WERI-Rb-1 (cell line): ENCODE results near the gene GALNT11.
A peak's percentile ranks its signal among the peaks of the same experiment; 100 is the strongest.

ENCODE experiments used
- DNase-seq: peaks from one replicate; pipeline ENCODE4 v3.0.0-alpha.2; 2020
- H3K27ac ChIP-seq: fragments of 250-450 bp; sonication (Bioruptor Pico); 2 replicates; pipeline ENCODE4 v1.5.1; 2020; ENCODE audit warnings: mild to moderate bottlenecking, moderate library complexity
- H3K27me3 ChIP-seq: fragments of 250-450 bp; sonication (Bioruptor Pico); 2 replicates; pipeline ENCODE4 v1.5.1; 2021; ENCODE audit warnings: mild to moderate bottlenecking, low read depth, moderate library complexity; ENCODE audit not compliant: insufficient read depth, severe bottlenecking
- H3K36me3 ChIP-seq: fragments of 250-450 bp; sonication (Bioruptor Pico); 2 replicates; pipeline ENCODE4 v1.5.1; 2020; ENCODE audit warnings: mild to moderate bottlenecking, moderate library complexity
- H3K4me3 ChIP-seq: 2 replicates; pipeline ENCODE4 v1.5.1; 2011; ENCODE audit warnings: low read depth, mild to moderate bottlenecking, control low read depth, low read length
- H3K9me3 ChIP-seq: fragments of 250-450 bp; sonication (Bioruptor Pico); 2 replicates; pipeline ENCODE4 v1.5.1; 2021; ENCODE audit warnings: mild to moderate bottlenecking, moderate library complexity; ENCODE audit not compliant: severe bottlenecking
- TF ChIP-seq, protein P1 (sequence below): IDR thresholded peaks from 2 replicates; pipeline ENCODE4 v1.5.1; 2011; ENCODE audit warnings: low read depth, mild to moderate bottlenecking, control low read depth, inconsistent platforms, low read length

GALNT11 gene

GRCh38 chr7:152145853-152146466 is 120.5 kb downstream of the GALNT11 start:
- DNase-seq = peak; percentile 40
- TF ChIP-seq, protein P1, sequence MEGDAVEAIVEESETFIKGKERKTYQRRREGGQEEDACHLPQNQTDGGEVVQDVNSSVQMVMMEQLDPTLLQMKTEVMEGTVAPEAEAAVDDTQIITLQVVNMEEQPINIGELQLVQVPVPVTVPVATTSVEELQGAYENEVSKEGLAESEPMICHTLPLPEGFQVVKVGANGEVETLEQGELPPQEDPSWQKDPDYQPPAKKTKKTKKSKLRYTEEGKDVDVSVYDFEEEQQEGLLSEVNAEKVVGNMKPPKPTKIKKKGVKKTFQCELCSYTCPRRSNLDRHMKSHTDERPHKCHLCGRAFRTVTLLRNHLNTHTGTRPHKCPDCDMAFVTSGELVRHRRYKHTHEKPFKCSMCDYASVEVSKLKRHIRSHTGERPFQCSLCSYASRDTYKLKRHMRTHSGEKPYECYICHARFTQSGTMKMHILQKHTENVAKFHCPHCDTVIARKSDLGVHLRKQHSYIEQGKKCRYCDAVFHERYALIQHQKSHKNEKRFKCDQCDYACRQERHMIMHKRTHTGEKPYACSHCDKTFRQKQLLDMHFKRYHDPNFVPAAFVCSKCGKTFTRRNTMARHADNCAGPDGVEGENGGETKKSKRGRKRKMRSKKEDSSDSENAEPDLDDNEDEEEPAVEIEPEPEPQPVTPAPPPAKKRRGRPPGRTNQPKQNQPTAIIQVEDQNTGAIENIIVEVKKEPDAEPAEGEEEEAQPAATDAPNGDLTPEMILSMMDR = peak; percentile 74
- Histone ChIP-seq H3K36me3 (peaks cover 90% of the 10 kb centered on the region), H3K4me3 (no peak overlapping the region), H3K27me3 (no peaks in the 10 kb centered on the region), H3K9me3 (no peaks in the 10 kb centered on the region), H3K27ac (no peak overlapping the region)

- H3K9me3 ChIP-seq = no peaks in the 10 kb centered on the region
- TF ChIP-seq, protein P1 = no peak
- H3K27me3 ChIP-seq = no peaks in the 10 kb centered on the region
- H3K4me3 ChIP-seq = no peak overlapping the region
- H3K36me3 ChIP-seq = peaks cover 93% of the 10 kb centered on the region
- DNase-seq = no peak
- H3K27ac ChIP-seq = no peak overlapping the region
Observed at GRCh38 chr7:152148706-152149105, 123.2 kb downstream of the GALNT11 start.

DNA sequence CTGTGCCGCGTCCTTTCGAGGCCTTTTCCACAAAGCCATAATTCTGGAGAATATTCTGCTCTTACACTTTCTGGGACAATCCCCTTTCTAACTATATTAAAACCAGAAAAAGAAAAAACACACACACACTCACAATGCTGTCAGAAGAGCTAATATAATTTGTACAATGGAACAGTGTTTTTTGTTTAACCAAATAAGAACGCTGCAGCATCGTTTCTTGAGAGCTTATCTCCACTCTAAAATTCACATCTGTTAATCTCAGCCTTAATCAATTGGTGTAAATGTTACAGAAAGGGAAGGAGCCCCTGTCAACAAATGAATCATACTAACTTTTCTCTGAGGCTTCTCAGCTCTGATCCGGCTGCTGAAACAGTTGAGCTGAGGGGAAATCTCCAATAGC is 123.9 kb downstream of the GALNT11 start:
- TF ChIP-seq, protein P1 = no peak
- no peak for DNase-seq
- peaks cover 93% of the 10 kb centered on the region for H3K36me3 ChIP-seq

DNA sequence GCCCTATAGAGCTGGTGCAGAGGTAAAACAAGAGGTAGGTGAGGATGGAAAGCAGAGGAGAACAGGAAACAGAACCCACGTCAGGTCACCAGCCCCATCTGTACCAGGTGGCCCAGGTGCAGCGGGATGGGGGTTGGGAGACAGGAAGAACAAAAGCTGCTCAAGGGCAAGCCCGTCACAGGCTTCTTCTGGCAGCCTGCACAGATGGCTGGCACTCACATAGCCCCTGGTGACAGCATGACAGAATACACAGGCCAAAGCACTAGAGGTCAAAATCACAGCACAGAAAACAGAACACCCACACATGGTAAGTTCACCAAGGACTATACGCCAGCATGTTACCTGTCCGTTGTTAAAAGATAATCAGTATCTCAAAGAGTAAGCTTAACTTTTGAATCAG is 126.8 kb downstream of the GALNT11 start:
- TF ChIP-seq, protein P1 = no peak
- no peaks in the 10 kb centered on the region for H3K9me3 ChIP-seq
- H3K4me3 ChIP-seq = no peak overlapping the region
- no peak overlapping the region for H3K27ac ChIP-seq
- peaks cover 90% of the 10 kb centered on the region for H3K36me3 ChIP-seq
- DNase-seq = no peak
- no peaks in the 10 kb centered on the region for H3K27me3 ChIP-seq

More for the DNA sequence above, 123.9 kb downstream of the GALNT11 start:
- Histone ChIP-seq H3K27me3 (no peaks in the 10 kb centered on the region), H3K27ac (no peak overlapping the region), H3K4me3 (no peak overlapping the region), H3K9me3 (no peaks in the 10 kb centered on the region)

- DNase-seq = no peak
Observed at GRCh38 chr7:152158801-152159587, 133.5 kb downstream of the GALNT11 start.

More at GRCh38 chr7:152158801-152159587, 133.5 kb downstream of the GALNT11 start:
- TF ChIP-seq, protein P1 = no peak
- H3K36me3 ChIP-seq = peaks cover 80% of the 10 kb centered on the region
- H3K27ac ChIP-seq = no peak overlapping the region
- no peak overlapping the region for H3K4me3 ChIP-seq
- no peaks in the 10 kb centered on the region for H3K9me3 ChIP-seq
- no peaks in the 10 kb centered on the region for H3K27me3 ChIP-seq
